HL-60 (cell line): ENCODE data around the gene NPR2.

Source experiments
- CTCF ChIP-seq: IDR thresholded peaks from one replicate; pipeline ENCODE4 v1.5.1; 2011; ENCODE audit warnings: low read length, control low read depth, inconsistent platforms; ENCODE audit not compliant: insufficient read depth
- GABPA ChIP-seq: IDR thresholded peaks from 2 replicates; pipeline ENCODE4 v1.6.1; 2012; ENCODE audit warnings: low read depth
- POLR2AphosphoS5 ChIP-seq: IDR thresholded peaks from 2 replicates; pipeline ENCODE4 v1.6.1; 2012; ENCODE audit warnings: low read depth
- REST ChIP-seq: IDR thresholded peaks from 2 replicates; pipeline ENCODE4 v1.6.1; 2012; ENCODE audit warnings: low read depth; ENCODE audit not compliant: insufficient replicate concordance

- no peak for TF ChIP-seq CTCF
- TF ChIP-seq POLR2AphosphoS5: no peak
- no peak for TF ChIP-seq REST
- no peak for TF ChIP-seq GABPA
Observed at GRCh38 chr9:35827486-35827885, 36.1 kb downstream of the NPR2 start.
